SKM-1 (cell line): Measurements from ENCODE around the gene SNTB2.

Source experiments
- DNase-seq: peaks from one replicate; lab custom pipeline; 2025; ENCODE audit not compliant: unreplicated experiment; lab: John Stamatoyannopoulos, UW

The SNTB2 gene

DNA sequence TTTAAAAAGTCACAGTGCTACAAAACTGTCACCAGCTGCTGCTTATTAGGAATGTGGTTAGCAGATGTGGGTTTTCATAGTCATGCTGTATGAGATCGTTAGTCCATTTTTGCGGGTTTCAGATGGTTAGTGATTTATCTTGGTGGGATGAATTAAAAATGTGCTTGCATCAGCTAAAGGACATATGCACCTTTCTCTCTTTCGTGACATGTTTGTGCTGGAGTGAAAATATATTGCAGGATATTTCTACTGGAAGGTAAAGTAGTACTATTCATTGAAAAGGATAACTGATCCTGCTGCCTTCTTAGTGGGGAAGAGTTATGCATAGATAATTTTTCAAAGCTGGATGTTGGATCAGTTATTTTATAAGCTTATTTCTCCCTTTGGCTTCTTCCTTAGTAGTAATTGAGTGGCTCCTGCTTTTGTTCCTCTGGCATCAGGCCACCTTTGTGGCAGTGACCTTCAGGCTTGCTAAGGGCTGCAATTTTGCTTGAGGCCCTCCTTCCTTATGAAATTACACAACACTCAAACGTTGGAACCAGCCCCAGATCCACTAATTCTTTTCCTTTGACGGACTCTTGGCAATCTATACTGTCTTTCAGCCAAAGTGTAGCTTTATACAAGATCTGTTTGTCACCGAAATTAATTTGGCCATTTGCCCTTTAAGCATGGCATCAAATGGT, 7.5 kb upstream of the SNTB2 start:
- no peak for DNase-seq

DNA sequence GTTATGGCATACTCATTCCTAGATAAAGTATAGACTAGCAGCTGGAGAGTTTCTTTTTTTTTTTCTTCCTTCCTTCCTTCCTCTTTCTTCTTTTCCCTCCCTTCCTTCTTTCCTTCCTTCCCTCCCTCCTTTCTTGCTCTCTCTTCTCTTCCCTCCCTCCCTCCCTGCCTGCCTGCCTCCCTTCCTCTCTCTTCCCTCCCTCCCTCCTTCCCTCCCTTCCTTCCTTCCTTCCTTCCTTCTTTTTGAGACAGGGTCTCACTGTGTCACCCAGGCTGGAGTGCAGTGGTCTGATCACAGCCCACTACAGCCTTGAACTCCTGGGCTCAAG, 7.0 kb upstream of the SNTB2 start:
- no peak for DNase-seq

- DNase-seq: no peak
These were observed 4.1 kb upstream of the SNTB2 start for GRCh38 chr16:69182730-69183416.

DNA sequence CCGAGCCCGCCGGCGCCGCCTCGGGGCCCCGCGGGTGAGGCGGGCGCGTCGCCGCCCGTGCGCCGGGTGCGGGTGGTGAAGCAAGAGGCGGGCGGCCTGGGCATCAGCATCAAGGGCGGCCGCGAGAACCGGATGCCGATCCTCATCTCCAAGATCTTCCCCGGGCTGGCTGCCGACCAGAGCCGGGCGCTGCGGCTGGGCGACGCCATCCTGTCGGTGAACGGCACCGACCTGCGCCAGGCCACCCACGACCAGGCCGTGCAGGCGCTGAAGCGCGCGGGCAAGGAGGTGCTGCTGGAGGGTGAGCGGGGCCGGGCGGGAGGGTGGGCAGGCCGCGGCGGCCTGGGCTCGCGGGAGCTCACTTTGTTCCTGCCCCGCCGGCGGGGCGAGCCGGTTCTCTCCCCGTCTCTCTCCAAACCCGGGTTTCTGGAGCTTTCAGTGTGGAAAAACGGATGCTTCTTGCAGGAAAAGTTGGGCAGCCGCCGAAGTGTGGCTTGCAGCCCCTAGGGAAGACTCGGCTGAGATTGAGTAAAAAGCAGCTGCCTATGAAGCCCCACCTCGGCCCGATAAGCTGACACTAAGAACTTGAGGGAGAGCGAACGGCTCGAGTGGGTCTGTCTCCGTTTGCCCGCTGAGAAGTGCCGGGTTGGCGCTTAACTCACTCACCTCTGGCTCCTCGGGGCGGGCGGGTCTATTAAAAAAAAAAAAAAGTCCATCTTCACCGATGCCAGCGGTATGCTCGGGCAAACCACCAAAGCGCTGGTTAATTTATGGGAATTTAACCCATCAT, 677 bp downstream of the SNTB2 start:
- DNase-seq: no peak

DNA sequence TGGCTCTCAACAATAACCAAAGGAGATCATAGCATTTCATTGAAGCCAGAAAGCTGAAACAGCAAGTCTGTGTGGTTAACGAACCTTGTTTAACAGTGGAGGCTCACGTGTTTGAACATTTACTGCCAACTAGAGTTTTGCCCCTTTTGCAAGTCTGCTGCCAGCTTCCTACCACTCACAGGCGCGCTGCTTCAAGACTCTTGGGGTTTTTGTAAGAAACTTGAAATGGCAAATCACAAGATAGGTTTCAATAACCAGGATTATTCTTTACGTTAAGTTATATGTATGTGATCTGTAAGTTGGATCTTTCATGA, 1.2 kb downstream of the SNTB2 start:
- DNase-seq: no peak

DNA sequence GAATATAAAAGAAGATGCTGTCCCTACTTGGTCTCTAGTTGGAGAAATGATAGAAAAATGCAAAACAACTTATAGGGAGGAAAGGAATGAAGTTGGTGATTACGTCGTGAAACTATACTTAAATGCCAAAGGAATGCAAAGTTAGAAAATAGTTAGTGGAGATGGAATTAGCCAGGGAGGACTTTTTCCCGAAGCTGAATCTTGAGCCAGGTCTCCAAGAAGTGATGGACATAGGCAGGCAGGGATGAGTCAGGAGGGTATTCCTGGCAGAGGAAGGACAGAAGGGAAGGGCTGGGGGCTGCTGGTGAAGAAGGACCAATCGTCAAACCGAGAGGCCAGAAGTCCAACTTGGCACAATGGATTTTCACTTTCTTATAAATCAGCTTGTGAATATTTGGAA, 1.8 kb downstream of the SNTB2 start:
- DNase-seq: no peak

DNA sequence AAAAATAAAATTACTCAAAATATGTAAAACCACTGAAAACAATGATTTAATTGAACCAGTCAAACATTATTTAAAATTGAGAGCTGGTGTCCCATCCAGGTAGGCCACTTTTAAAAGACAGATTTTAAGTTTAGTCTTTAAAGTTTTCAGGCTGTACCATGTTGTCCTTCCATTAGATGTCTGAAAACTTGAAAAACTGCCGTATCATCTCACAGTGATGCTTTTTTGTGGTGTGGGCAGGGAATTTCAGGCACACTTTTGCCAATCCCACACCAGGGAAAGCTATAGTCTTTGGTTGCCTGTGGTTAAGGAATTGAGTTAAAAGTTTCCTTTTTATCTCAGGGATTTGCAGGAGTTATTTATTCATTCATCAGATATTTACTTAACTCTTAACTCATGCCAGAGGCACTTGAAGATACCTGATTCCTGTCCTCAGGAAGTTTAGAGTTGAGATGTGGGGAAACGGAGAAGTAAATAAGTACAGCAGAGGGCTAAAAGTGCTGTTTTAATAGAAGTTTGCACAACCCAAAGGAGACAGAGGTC, 3.2 kb downstream of the SNTB2 start:
- DNase-seq: no peak

GRCh38 chr16:69190598-69190997, 3.6 kb downstream of the SNTB2 start:
- DNase-seq: peak; percentile 50

GRCh38 chr16:69191136-69191535, 4.2 kb downstream of the SNTB2 start:
- no peak for DNase-seq

- DNase-seq: no peak
These were observed 6.9 kb downstream of the SNTB2 start for GRCh38 chr16:69193855-69194254.

- DNase-seq: no peak
These were observed 7.5 kb downstream of the SNTB2 start for GRCh38 chr16:69194488-69194887.

- DNase-seq: no peak
These were observed 8.5 kb downstream of the SNTB2 start for GRCh38 chr16:69195369-69196029.

- DNase-seq: no peak
These were observed 10.6 kb downstream of the SNTB2 start for GRCh38 chr16:69197573-69197972.

GRCh38 chr16:69199382-69199781, 12.4 kb downstream of the SNTB2 start:
- DNase-seq: no peak

- DNase-seq: no peak
These were observed 14.3 kb downstream of the SNTB2 start for GRCh38 chr16:69201291-69201690.

- DNase-seq: no peak
These were observed 14.8 kb downstream of the SNTB2 start for GRCh38 chr16:69201787-69202186.

GRCh38 chr16:69204172-69204571, 17.2 kb downstream of the SNTB2 start:
- DNase-seq: no peak

GRCh38 chr16:69209735-69210134, 22.8 kb downstream of the SNTB2 start:
- DNase-seq: no peak

- no peak for DNase-seq
These were observed 30.5 kb downstream of the SNTB2 start for GRCh38 chr16:69217433-69217832.

DNA sequence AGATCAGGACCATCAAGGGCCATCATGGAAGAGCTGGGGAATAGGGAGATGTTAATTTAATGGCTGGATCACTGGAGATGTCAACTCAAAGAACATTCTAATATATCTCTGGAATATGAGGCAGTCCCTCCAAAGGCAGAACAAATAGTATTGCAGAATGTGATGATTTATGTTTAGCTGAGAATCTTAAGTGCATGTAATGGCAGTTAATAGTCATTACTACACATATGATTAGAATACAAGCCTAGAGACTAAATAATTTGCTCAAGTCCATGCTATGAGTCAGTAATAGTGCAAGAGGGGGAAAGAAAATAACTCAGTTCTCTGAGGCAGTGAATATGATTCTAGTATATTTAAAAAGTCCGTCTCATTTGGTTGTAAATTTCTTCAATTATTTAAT, 32.3 kb downstream of the SNTB2 start:
- DNase-seq: no peak

DNA sequence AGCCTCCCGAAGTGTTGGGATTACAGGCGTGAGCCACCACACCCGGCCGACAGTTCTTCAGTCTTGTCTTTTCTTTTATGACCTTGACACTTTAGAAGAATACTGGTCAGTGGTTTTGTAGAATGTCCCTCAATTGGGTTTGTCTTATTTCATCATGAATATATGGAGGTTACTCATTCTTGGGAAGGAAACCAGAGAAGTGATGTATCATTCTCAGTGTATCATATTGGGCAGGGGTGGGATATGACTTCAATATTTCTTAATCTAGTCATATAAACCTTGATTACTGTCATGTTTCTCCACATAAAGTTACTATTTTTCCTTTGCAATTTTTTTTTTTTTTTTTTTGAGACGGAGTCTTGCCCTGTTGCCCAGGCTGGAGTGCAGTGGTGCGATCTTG, 36.9 kb downstream of the SNTB2 start:
- no peak for DNase-seq

- no peak for DNase-seq
These were observed 38.2 kb downstream of the SNTB2 start for GRCh38 chr16:69225121-69225520.
